Hippocampal formation (tissue), 2 donors: ENCODE results near the gene CHTOP.

ENCODE experiments used
- DNase-seq, 2 donors: peaks; one replicate each; lab custom pipeline; 2025; lab: John Stamatoyannopoulos, UW

The CHTOP gene

GRCh38 chr1:153685544-153686340 lies 51.9 kb downstream of the CHTOP start:
- DNase-seq: no peak

GRCh38 chr1:153687346-153688125 lies 53.7 kb downstream of the CHTOP start:
- no peak for DNase-seq

GRCh38 chr1:153688276-153688675 lies 54.4 kb downstream of the CHTOP start:
- no peak for DNase-seq

DNA sequence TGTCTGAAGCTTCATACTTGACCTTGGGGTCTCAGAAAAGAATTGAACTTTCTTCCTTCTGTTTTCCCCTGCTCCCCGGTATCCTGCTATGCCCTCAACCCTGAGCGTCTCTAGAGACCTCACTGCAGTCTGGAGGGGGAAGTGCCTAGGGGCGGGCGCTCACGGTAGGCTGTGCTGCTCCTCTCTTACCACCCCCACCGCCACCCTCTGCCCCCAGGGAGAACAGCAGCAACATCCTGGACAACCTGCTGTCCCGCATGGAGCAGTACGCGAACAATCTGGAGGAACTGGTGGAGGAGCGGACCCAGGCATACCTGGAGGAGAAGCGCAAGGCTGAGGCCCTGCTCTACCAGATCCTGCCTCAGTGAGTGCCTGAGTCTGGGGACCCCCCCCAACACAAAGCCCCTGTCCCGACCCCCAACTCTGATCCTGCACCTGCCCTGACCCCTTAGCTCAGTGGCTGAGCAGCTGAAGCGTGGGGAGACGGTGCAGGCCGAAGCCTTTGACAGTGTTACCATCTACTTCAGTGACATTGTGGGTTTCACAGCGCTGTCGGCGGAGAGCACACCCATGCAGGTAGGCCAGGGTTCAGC lies 55.0 kb downstream of the CHTOP start:
- DNase-seq: no peak

- DNase-seq: no peak
Measured at GRCh38 chr1:153693466-153693865, 59.6 kb downstream of the CHTOP start.
